ENCODE data around the gene GAS1.

The GAS1 gene

GRCh38 chr9:86948074-86948929, 996 bp upstream of the GAS1 start:
- peak; percentile 90 for TF ChIP-seq CTCF (conservative IDR thresholded peaks at IDR 0.05; ENCODE audit: low read length)
- DNase-seq (ENCODE audit: low read depth) = peak; percentile 85
- peak overlapping the region; percentile 76 for H3K4me3 ChIP-seq (ENCODE audit: low read length)

GRCh38 chr9:86946201-86947145, 833 bp downstream of the GAS1 start:
- peak; percentile 81 for DNase-seq (ENCODE audit: low read depth)
- peak overlapping the region; percentile 97 for H3K4me3 ChIP-seq (ENCODE audit: low read length)
- no peak for TF ChIP-seq CTCF (conservative IDR thresholded peaks at IDR 0.05; ENCODE audit: low read length)

GRCh38 chr9:86945728-86946200, 1.5 kb downstream of the GAS1 start:
- TF ChIP-seq CTCF (conservative IDR thresholded peaks at IDR 0.05; ENCODE audit: low read length) = no peak
- H3K4me3 ChIP-seq (ENCODE audit: low read length) = peak overlapping the region; percentile 97
- peak; percentile 48 for DNase-seq (ENCODE audit: low read depth)

DNA sequence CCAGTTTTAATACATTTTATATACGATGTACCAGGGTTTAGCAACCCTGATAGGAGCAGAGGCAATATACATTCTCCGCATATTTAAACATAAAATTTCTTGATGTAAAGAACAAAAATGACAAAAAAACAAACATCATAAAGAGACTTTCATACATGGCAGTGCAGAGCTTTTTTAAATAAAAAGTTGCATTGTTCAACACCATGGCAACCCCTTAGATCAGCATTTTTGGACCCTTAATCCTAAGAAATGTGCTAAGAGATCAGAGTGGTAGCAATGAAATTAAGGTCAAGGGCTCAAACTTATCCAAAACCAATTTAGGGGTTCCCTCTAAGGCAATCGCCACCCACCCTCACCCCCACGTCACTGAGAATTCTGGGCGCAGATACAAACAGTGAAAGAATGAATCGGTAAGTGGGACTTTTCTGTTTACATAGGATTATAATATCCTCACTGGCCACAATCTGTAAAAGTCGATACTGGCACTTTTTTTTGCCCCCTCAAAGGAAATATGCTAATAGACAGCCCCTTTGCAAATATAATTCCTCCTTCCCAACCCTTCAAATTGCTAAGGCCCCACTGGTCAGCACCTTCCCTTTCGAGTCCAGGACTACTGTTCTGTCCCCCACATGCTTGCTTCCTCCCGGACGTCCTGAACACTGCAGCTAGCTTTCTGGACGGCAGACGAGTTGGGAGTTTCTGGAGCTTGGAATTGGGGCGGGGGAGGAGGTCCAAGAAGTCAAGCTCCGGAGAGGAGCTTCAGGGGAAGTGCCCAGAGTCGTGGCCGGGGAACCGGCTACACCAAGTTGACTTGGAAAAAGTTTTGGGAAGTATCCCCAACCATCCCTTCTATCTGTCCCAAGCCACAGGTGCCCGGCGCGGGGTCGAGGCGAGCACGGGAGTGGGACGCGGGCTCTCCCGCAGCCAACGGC, 2.2 kb downstream of the GAS1 start:
- H3K4me3 ChIP-seq (ENCODE audit: low read length) = peak overlapping the region; percentile 97
- peak; percentile 42 for DNase-seq (ENCODE audit: low read depth)

DNA sequence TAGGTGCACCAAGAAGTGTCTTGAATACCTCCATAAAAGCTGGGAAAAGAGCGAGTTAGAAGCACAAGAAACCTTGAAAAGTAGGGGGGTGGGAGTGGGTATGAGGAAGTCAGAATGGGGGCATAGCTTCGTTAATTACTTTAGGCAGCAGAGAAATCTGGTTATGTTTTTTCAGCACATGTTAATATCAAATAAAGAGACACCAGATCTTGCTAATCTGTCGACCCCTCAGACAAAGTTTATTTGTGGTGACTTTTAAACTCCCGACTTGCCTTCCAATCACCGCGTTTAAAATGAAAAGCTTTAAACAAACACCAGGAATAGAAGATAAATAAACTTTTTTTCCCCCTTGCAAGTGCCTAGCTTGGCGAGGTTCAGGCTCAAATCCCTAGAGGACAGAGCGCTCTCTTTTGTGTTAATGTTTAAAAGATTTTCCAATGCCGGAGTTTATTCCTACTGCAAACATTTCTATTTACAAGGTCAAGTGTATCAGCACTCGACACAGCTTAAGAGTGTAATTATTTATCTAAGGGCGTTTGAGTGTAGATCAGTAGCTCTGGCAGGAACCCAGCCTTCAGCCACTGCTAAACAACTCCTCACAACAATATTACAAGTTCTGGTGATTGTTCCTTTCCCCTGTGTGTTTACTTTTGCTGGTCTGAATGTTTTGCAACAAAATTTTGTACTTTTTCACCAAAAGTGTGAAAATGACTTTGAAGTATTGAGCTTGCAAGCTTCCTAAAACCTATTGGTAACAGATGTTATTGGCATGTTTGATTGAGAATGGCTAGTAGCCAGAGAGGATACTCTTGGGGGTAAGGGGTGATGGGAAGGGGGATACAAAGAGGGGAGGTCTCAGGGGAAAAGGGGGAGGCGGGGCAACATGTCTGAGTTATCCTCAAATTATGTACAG, 3.8 kb downstream of the GAS1 start:
- DNase-seq (ENCODE audit: low read depth) = peak; percentile 66
- TF ChIP-seq CTCF (conservative IDR thresholded peaks at IDR 0.05; ENCODE audit: low read length) = no peak
- H3K4me3 ChIP-seq (ENCODE audit: low read length) = peak overlapping the region; percentile 97

More for the DNA sequence above, 2.2 kb downstream of the GAS1 start:
- TF ChIP-seq CTCF (conservative IDR thresholded peaks at IDR 0.05; ENCODE audit: low read length) = no peak
